Stimulated activated CD8-positive, alpha-beta memory T cell treated with anti-CD3 and anti-CD28 coated beads, Interleukin-2, amount 100 ng/mL, for 1 hour (primary cell): ENCODE data around the gene SYPL2.

Source experiments
- DNase-seq, 2 donors: peaks; one replicate each; pipeline ENCODE4 v3.0.0-alpha.2; 2020; ENCODE audit warnings: low read depth in 2 of 2

SYPL2 gene

DNA sequence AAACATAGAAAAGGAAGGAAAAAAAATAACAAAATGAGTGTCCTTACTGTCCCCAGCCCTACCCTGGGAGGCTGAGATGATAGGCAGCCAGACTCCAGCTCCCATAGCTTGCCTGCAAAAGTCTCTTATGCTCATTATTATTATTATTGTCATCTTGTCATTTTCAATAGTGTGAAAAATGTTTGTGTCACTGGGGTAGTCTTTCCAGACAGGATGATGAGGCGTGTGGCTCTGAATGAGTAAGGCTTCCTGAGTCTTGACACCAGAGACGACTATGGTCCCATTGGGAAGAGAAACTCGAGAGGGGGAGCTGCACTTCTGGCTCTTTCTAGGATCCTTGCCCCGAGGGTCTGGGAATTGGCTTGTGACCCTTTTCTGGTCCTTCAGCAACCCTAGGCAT is 26.4 kb downstream of the SYPL2 start:
- no peak for DNase-seq

DNA sequence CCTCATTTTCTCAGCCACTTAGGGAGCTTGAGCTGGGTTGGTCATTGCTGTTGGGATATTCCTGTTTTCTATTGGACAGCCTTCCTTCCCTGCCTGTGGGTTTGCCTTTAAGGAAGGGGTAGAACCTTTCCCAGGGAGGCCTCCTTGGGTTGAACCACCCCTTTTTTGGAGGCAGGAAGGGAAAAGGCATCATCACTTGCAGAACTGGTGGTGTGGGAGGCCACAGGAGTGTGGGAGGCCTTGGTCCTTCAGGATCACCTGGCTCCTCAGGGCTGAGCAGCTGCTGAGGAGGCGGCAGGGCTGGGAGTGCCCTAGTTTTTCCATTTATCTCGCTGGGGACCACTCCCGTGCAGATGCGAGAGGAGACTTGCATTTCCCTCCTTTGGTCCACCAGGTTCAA is 26.9 kb downstream of the SYPL2 start:
- no peak for DNase-seq

DNA sequence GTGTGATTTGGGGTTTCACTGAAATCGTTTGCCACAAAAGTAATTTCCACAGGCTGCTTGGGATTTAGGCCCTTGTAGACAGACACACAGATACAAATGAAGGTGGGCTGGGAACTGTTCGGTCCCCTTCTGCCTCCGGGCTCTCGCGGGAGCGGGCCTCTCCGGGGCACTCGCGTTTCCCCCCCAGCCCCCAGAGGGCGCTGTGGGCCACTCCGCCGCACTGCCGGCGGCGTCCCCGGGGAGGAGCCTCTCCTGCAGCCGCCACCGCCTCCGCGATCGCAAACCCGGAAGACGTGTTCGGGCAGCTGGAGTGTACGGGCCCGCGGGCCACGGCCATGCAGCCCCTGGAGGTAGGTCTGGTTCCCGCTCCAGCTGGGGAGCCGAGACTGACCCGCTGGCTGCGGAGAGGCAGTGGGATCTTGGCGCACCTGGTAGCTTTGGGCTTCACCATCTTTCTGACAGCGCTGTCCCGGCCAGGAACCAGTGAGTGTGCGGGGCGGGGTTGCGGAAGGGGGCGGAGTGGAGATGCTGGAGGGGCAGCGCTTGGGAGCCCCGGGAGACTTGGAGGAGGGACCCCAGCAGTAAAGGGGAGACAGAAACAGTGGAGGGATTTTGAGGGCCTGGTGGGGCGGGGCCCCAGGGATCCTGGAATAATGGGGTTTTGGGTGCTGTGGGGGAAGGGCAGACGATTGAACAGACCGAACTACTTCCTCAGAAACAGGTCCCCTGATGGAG is 27.6 kb downstream of the SYPL2 start, which contains the start of gene CYB561D1:
Gene CYB561D1 (plus strand): TSS at position 290 of the 735 bp plus-strand sequence. CDS start 46 bp downstream, at position 336.
- peak; percentile 73 to 83 for DNase-seq

DNA sequence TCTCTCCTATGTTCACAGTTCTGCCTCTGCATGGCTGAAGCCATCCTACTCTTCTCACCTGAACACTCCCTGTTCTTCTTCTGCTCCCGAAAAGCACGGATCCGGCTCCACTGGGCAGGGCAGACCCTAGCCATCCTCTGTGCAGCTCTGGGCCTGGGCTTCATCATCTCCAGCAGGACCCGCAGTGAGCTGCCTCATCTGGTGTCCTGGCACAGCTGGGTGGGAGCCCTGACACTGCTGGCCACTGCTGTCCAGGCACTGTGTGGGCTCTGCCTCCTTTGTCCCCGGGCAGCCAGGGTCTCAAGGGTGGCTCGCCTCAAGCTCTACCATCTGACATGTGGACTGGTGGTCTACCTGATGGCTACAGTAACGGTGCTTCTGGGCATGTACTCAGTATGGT is 29.4 kb downstream of the SYPL2 start:
- no peak for DNase-seq

DNA sequence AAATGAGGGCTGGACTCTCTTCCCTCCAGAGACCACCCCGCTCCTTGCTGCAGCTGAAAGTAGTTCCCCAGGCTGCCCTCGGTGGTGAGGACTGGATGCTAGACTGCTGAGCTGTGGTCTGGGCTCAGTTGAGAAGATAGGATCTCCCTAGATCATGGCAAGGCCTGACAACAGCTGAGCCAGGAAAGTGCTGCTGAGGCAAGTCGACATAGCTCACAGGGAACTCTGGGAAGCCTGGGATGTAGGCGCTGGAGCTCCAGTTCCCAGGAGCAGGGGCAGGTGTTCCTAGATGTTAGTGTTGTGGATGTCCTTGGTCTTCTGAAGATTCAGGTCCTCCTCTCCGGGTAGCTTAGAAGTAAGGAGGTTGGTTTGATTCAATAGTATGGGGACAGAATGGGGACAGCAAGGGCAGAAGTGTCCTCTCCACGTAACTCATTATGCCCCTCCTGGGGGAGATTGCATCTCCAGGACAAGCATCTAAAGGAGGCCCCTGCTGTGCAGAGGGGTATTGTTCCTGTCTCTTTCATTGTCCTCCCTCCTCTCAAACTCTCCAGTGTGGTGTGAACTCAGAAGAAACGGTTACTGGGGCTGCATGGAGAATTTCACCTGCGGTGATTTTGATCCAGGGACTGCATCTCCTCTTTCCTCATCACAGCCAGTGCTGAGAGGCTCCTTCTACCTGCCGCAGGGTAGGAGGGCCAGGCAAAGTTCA is 31.3 kb downstream of the SYPL2 start:
- DNase-seq, result no peak

DNA sequence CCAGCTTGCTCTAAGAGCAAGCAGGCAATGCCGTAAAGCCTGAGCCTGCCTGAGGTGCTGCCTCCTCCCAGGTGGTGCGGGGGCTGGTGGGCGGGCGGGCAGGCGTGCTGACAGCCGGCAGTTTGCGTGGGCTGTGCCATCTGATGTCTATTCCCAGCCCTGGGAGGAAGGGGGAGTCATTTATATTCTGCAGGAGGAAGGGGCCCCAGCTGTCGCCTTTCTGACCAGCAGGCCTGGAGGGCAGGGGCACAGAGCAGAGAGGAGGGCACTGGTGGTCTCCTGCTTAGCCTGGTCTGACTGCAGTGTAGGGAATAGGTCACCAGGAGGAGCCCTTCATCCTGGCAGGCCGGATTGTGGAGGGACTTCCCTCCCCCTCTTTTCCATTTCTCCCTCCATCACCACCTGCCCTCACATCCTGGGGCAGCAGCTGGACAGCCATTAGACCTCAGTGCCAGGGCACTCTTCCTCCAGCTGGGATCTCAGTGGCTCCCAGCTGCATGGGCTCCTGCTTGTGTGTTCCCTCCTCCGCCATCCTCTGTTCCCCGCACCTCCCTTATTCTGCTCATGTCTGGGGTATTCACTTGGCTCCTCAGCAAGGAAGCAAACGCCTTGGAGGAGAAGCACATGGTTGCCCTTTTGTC is 31.9 kb downstream of the SYPL2 start:
- DNase-seq, result no peak

DNA sequence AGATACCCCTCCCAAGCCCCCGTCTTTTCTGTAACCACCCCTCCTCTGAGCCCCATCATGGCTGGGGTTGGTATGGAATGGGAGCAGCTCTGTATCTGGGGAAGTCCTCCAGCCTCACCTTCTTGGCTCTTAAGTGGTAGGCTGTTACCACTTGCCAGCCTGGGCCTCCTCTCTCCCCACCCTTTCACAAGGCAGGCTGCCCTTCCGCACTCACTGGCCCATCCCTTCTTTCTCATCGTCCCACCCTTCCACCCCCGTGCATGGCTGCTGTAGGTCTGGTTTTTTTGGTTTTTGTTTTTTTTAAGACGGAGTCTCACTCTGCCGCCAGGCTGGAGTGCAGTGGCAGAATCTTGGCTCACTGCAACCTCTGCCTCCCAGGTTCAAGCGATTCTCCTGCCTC is 32.7 kb downstream of the SYPL2 start:
- no peak for DNase-seq

DNA sequence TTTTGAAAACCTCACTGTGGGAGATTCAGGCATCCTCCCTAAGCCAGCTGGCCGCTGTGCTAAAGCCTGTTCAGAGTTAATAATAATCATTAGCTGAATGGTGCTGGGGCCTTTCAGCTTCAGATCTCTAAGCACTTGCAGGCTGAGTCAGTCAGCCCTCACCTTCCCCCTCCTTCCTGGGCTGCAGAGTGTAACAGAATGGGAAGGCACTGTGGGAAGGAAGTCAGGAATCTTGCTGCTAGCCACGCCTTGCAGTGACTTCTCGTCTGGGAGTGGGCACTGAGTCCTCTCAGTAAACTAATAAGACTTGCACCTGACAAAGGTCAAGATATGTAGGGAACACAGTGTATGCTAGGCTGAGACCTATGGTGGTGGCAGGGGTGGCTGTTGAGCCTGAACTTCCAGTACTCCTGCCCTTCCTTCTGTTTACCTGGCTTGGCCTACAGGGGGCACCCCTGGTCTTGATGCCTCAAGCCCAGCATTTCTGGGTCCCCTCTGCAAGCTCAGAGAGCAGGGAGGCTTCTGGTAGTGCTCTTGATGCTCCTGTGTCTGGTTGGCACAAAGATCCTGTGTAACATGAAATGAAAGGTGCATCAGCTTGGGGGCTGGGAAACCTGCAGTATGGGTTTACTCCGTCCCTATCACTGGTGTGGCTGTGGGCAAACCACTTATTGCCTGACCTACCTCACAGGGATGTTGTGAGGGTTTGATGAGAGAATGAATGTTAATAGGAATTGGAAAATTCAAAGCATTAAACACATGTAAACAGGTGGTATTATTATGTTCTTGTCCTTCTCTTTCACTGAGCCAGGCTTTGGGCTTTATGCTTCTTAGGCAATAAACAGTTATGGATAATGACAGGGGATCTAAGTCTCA is 33.6 kb downstream of the SYPL2 start:
- DNase-seq, result peak in 1 of 2 donors; percentile 37

DNA sequence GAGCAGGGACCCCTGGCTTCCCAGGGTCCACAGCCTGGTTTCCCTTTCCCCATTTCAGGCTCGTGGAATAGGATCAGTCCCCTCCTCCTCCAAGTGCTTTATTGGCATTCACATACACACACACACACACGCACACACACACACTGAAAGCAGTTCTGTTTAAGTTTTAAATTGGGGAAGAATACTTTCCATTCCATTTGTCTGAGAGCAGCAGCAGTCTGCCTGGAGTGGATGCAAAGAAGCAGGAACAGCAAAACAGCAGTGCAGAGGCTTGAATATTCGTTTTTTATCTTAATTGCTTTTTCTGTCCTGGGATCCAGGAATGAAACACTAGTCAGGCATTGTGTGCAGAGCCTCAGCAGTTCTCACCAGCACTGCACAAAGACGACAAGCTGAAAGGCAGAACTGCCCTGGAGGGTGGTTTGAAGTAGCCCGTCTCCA is 34.6 kb downstream of the SYPL2 start:
- no peak for DNase-seq

DNA sequence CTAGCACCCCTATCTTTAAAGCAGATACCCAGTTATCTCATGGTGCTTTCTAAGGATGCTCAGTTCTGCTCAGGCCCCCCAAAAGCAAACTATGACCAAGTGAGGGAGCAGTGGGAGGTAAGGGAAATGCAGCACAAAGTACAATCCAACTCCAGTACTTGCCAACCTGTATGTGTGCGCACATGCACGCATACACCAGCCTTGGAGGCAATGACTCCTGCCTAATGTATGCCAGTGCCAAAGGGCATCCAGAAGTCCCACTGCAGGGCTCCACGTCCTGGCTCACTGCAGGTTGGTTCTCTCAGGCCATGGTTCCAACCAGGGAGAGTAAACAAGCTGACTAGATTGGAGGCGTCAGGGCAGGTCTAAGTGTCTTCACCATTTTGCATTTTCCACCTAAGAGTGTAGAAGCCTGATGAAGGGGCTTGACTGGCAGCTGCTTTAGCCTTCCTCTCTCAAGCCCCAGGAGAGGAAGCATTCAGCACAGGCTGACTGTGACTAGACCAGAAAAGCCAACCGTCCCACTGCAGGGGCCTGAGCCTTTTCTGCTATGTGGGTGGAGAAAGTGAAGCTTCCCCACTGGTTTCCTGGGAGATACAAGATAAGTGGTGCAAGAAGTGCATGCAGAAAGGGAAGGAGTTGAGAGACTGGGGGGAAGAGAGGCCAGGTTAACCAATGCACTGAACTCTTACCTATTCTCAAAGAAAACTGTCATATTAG is 35.5 kb downstream of the SYPL2 start:
- DNase-seq, result no peak

DNA sequence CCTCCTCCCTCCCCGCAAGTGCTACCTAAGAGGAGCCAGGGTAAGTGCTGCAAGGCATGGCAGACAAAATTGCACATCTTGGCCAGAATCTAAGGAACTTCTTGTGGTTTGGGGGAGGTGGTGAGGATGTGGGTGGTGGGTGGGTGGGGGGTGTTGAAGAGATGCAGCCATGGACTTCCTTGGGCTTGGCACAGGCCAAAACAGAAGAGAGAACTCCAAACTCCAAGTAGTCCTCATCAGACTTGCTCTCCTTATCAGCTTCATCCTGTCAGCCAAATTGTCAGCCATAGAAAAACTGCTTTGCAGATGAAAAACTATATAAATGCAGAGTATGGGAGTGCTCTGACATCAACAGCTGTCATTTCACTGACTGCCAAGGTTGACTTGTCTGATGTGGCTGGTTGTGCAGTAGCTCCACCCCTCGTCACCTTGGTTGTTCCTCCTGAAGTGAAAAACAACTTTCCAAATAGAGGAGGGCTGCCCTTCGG is 36.1 kb downstream of the SYPL2 start:
- peak in 1 of 2 donors; percentile 41 for DNase-seq

DNA sequence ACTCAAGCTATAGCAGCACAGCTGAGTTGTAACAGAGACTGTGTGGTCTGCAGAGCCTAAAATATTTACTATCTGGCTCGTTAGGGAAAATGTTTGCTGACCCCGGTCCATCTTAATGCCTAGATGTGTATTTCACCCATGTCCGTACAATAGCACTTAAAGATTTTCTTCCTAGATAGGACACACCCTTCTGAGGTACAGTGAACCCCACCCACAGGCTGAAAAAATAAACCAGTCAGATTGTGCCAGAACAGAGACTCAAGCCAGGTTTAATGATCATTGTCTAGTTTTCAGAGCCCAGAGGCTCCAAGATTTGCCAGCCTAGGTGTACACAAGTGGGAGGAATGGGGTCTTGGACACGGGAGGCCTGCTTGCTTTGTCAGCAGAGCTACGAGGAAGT is 37.6 kb downstream of the SYPL2 start:
- no peak for DNase-seq

DNA sequence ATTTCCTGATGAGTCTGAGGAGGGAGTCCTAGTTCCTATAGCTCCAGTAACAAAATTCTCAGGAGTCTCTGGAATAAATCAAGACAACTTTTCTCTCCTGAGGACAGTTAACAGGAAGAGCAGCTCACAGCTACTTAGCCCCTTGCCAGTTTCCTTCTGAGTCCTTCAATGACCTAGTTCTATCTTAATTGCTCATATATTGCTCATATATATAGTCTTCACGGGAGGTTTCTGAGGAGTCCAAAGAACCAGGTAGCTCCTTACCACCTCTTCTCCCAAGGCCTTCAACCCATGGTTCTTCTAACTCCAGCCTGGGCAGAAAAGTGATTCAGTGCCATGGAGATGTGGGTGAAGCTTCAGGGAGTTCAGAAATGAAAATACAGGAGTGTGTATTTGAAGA is 38.6 kb downstream of the SYPL2 start:
- DNase-seq, result no peak

DNA sequence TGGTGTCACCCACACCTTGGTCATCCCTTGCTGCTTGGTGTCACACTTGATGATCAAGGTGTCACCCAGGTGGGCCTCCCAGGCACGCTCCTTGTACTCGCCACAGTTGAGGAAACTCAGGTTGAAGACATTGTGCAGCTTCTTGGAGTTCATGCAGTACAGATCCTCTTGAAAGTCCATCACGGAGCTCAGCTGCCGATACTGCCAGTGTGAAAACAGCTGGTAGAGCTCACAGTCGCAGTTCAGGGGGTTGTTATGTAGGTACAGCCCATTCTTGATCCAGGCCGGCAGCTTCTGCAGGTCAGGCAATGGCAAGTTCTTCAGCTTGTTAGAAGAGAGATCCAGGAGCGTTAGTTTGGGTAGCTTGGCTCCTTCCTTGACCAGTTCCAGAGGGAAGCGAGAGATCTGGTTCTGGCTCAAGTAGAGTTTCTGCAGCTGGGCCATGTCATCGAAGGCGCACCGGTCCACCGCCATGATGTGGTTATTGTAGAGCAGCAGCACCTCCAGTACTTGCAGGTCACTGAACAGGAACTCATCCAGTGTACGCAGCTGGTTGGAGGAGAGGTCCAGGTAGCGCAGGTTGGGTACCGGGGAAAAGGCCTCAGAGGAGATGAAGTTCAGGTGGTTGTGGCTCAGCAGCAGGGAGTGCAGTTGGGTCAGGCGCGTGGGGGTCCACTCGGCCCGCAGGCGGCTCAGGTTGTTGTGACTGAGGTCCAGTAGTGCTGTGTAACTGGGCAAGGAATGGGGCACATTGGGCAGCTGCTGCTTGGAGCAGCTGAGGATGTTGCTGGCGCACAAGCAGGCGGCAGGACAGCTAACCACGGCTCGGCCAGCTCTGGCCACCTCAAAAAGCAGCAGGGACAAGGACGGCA is 41.9 kb downstream of the SYPL2 start:
- no peak for DNase-seq

DNA sequence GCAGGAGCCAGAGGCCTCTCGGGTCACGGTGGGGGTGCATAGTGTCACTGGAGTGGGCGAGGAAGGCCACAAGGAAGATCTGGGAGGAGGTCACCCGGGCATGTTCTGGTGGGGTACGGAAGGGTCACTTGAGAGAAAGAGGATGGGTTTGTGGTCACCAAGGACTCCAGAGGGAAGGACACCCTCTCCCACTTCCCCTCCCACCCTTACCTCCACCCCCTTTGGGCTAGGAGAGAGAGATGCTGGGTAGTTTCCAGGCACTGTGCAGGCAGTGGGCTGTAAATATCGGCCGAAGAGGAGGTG is 42.5 kb downstream of the SYPL2 start:
- DNase-seq, result no peak

DNA sequence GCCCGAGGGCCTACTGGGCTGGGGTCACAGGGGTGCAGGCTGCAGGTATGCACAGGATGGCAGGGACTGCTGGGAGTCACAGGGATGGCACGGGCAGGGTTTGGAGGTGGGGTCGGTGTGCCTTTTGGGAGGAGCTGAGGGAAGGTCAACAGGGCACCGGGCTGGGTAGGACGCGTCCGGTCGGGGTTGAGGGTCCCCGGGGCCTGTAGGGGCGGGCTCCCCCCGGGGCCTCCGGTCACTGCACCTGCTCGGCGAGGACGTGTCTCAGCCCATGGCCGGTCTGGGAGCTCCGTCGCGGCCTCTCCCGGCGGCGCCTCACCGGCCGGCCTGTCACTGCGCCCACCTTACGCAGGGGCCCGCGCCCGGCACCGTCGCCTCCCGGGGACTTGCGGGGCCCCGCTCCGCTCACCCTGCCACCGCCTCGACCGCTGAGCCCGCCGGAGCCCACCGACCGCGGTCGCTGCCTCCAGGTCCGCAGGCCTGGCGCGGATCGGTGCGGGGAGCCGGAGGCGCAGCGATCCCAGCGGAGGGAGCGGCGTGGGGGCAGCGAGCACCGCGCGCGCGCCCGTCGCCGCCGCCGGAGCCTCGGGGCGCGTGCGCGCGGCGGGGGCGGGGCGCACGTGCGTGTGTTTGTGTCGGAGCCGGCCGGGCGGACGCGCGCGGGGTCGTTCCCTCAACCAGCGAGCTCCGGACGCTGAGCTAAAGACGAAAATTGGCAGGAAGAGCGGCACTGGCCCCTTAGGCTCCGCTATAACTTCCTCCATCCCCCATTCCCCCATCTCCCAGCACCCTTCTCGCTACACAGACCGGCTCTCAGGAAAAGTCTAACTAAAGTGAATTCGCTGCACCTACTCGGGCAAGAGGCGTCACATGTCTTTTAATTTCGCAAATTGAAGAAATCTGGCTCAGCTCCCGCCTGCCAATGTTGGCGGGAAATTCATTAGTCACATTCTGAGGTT is 43.1 kb downstream of the SYPL2 start, which contains the start of gene AMIGO1:
Gene AMIGO1 (minus strand): TSS at position 552 of the 959 bp plus-strand sequence. CDS start 815 bp downstream, outside the sequence.
- DNase-seq, result peak; percentile 28 to 39

DNA sequence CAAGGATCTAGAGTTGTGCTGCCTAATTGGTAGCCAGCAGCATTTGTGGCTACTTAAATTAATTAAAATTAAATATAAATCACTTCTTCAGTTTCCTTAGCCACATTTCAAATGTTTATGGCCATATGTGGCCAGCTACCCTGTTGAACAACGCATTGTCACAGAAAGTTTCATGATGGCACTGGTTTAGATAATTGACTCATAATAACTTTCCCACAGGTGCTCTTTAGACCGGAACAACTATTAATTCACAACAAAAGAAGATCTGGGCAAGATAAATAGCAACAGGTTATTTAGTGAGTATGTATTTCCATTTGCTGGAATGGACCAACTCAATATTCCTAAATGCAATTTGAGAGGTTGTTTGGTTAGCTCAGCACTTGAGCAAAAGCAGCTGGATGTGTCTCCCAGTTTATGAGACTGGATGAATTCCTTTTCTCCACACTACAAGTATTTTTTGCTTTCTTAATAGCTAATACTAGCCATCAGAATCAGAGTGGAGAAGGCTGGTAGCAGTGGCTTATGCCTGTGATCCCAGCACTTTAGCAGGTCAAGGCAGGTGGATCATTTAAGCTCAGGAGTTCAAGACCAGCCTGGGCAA is 46.9 kb downstream of the SYPL2 start:
- no peak for DNase-seq

DNA sequence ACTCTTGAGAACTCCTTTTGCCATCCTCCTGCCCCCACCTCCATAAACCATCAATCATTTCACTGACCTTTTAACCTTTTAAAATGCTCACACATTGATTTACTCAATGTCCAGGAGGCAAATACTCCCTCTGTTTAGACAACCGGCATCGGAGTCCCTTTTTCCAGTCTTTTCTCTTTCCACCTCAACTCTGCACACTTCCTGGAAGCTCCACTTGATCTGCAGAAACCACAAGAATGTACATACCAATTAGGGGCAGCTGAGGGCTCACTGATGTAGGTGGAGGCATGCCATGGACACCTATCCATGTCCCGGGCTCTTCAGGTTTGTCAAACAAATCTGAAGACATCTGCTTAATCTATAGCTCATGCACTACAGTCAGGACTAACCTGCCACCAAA is 48.5 kb downstream of the SYPL2 start:
- DNase-seq, result no peak
